Endometrium (tissue), 2 donors: ENCODE data around the gene OGFRL1.
"Not testable (repeated sequence)": the region's sequence is repeated elsewhere in the genome, so short reads cannot be mapped to it uniquely, and the experiment has no call there.

Experiments used
- FAIRE-seq: peaks from 2 replicates; lab custom pipeline; 2012; peaks lifted over from hg19 to GRCh38; lab: Jason Lieb, UNC
- donor health status: control.
- donor health status: control.

Gene OGFRL1

DNA sequence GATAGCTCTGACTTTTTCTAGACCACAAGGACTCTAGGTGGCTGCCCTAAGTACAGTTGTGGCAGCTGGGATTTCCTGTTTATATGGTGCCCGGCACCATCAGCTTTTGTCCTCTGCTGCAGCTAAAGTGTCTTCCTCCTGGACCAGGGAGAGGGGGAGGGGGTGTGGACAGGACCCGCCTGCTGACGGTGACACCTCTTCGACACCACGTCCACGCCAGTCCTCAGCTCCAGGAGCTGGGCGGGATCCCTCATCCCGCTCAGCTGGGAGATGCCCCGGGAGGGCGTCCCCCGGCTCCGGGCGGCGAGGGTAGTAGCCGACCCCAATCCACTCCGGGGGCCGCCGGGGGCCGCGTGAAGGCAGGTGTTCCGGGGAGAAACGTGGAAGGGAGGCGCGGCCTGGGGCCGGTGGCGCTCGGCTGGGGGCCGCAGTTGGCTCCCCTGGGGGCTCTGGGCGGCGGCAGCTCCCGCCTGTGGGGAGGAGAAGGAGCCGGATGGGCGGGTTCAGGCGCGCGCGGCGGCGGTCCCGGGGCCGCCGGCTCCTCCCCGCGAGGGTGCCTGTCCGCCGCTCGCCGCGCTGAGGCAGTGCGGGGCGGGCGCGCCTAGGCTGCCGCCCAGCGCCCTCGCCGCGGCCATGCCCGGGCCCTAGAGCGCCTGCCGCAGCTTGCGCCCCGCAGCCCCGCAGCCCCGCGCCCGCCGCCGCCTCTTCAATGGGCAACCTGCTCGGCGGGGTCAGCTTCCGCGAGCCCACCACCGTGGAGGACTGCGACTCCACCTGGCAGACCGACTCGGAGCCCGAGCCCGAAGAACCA is at the start of gene OGFRL1:
Gene OGFRL1, plus strand, starts transcription at position 584 of the 811 bp plus-strand sequence. Its CDS starts 126 bp downstream, at position 710.
- FAIRE-seq = no peak

DNA sequence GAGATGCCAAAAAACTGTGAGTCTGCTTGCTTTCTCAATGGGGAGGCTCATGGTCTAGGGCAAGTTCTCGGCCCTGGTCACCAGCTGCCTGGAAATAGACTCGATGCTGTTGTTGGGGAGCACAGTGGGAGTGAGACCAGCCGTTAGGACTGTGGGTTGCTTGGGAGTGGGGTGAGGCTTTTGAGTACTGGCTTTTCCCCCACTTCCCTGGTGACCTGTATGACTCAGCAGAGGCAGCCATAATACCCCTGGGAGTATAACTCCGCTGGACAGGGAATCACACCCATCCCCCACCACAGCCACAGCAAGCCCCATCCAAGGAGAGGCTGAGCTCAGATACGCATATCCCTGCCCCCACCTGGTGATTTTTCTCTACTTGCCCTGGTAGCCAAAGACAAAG is 48.9 kb upstream of the OGFRL1 start:
- no peak for FAIRE-seq

DNA sequence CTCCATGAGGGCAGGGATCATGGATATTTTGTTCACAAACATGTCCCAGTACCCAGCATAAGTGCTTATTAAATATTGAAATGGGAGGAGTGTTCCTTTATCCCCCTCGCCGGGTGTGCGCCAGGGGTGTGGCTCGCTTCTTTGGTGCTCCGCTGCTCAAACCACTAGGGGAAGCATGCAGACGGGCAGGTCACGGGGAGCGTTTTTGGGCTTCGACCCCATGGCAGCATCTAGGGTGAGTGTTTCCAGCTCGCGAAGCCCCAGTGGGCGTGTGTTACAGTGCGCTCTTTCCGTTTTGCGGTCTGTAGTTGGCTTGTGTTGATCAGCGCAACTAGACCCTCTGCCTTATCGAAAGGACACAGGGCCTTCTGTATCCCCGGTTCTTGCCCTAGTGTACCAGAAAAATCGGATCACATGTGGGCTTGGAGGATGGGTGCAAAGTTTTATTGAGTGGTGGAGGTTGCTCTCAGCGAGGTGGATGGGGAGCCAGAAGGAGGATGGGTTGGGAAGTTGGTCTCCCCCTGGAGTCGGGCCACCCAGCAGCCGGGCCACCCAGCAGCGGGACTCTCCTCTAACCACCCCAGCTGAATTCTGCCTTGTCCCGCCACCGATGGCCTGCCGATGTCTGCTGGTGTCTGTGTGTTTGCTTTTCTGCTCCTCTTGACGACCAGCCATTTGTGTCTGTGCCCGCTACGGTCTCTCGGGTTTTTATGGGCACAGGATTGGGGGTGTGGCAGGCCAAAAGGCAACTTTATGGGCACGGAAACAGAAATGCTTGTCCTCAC is 43.2 kb upstream of the OGFRL1 start:
- FAIRE-seq = no peak

DNA sequence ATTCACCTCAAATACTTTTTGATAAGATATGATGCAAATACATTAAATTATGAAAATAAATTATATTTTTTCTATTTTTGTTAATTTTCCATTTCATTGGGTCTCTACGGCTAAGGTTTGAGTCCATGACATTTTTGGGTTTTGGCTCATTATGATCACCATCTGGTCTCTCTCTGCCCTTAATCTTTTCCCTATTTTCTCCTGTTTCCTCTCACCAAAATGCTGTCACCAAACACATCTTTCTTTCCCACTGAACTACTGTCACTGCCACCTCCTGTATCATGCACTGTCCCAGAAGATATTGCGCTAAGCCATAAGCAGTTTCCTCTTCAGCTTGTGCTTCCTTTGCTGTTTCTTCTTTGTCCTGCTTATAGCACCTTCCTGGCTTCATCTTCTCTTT is 42.0 kb upstream of the OGFRL1 start:
- FAIRE-seq = no peak

- FAIRE-seq = no peak
Observed at GRCh38 chr6:71248306-71248765, 40.3 kb upstream of the OGFRL1 start.

DNA sequence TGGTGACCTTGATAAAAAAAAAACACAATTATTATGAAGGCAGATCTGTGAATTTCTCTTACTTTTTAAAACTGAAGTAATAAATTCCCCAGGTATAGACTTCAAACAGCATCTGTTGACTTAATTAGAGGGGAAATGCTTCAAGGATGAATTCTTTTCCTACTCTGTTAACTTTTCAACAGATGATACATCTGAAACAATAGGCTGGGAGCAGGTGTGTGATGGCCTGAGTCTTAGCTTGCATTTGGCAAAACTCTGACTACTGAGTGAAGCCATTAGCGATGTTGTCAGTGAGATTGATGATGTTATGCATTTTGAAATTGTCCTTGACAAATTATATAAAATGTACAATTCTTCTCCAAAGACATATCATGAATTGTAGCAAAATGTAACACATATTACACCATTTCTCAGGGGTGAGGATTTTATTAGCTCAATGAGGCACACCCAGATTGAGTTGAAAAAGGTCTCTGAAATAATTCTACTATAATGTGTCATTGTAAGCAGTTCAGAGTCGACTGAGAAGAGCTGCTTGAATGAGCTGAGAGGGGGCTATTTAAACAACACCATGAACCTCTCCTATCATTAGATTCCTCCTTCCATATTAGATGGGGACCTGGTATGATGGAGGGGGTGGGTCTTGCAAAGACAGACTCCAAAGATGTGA is 39.6 kb upstream of the OGFRL1 start:
- no peak for FAIRE-seq

DNA sequence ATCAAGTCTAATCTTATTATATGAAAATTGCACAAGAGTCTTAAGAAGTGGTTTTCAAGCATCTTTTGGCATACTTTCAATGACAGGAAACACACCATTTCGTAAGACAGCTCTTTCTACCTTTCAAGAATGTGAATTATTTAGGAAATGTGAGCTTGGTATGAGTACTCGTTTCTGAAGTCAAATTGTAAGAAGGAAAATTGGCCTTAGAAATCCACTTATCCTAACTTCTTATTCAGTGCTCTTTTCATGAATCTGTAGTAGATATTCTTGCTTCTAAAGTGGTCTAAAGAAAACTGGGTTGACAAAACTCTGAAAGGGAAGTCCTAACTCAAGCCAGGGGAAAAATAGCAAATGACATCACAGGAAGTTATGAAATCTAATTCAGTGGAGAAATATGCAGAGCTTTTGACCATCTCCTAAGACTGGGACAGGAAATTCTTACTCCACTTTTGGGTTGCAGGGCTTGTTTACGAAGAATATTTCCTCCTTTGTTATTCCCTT is 38.5 kb upstream of the OGFRL1 start:
- no peak for FAIRE-seq

DNA sequence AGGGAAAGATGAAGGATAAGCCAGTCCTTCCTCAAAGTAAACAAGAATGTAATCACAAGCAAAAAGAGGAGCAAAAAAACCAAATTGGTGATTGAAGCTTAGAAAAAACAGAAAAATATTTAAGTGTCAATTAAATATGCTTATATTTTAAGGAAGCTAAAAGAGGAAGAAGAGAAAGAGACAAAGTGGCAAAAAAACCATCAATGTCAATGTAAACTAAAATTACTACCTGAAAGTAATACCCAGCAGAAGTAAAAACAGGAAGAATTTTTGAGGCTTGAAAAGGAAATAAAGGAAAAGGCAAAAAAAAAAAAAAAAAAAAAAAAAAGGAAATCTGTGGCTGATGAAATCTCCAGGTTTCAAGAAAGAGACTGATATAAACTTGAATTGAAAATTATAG is 36.2 kb upstream of the OGFRL1 start:
- FAIRE-seq = no peak

DNA sequence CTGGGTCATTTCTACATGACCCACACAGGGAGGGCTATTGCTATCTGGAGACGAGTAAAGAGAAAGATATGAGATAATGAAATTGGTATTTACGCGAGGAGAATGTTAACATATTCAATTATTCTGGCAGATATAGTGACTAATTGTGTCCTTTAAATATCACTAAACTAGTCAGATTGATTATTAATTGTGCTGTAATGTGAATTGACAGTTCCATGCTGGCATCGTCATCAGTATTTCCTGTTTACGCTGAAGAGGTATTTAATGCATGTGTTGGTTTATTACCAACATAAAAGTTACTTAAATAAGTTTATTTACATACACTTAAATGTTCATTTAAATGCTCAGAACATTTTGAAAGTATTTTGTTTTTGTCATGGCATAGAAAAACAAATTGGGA is 35.7 kb upstream of the OGFRL1 start:
- FAIRE-seq = no peak

DNA sequence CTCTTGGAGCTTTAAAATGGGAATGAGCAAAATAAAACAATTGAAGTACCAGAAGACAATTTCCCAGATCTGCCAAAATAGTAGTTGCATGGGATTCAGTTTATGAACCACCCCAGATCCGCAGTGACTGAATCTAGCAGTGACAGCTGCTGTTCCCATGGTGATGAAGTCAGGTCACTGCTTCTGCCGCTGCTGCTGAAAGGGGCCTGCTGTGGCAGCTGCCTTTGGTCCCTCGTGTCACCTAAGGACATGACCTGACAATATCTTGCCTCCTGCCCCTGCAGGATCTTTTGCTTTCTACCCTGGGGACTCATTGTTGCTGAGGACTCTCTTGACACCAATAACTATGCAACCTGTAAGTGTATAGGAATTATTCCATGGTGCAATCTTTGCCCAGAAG is 34.3 kb upstream of the OGFRL1 start:
- no peak for FAIRE-seq

DNA sequence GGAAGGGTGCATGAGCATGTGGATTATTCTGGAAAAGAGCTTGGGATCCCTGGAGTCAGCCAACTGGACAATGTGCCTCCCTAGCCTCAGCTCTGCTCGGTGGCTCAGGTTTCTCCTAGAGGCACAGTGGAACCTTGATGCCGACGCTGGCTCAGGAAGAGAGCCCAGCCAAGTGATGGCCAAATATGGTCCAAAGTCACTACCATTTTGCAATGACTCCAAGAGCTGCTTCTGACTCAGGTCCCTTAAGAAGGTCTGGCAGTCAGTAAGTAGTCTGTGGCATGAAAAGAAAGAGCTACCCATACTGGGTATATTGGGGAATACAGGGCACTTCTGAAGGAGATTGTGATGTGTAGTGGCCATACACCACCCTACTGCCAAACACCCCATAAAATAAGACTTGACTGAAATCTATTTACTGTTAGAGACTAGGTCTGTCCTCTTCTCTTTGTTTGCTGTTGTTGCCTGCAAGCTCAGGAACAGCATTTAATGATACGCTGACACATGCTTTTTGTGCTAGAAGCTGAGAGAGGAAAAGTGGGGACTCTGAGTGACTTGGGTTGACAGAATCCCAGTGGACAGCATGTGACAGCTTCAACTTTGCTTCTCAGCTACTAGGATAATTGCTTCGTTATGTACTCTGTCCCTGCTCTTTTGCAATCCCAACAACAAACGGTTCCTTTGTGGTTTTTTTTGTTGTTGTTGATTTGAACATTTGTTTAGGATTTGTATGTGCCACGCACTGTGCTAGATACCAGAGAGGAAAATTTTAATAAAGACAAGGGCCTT is 30.3 kb upstream of the OGFRL1 start:
- no peak for FAIRE-seq

- no peak for FAIRE-seq
Observed at GRCh38 chr6:71259888-71260604, 28.6 kb upstream of the OGFRL1 start.

DNA sequence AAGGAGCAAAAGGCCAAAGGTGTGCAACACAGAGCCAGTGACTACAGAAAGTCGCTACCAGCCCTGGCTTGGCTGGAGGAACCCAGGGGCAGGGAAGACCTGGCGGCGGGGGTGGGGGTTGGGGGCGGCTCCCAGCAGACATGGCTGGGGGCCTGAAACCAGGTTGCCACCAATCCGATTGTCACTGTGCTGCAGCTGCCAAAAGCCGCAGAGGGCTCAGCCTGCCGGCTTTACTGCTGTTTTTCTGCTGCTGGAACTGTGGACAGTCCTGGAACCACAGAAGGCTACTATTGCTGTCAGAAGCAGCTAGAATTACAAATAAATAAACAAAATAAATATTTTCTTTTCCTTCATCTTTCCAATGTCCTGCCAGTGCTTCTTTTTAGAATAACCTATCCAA is 25.7 kb upstream of the OGFRL1 start:
- FAIRE-seq = no peak

DNA sequence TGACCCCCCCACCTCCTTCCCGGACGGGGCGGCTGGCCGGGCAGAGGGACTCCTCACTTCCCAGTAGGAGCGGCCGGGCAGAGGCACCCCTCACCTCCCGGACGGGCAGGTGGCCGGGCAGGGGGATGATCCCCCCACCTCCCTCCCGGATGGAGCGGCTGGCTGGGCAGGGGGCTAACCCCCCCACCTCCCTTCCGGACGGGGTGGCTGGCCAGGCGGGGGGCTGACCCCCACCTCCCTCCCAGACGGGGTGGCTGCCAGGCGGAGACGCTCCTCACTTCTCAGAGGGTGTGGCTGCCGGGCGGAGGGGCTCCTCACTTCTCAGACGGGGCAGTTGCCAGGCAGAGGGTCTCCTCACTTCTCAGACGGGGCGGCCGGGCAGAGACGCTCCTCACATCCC is 22.2 kb upstream of the OGFRL1 start:
- not testable (repeated sequence) for FAIRE-seq

- FAIRE-seq = no peak
Observed at GRCh38 chr6:71268735-71269437, 19.7 kb upstream of the OGFRL1 start.

DNA sequence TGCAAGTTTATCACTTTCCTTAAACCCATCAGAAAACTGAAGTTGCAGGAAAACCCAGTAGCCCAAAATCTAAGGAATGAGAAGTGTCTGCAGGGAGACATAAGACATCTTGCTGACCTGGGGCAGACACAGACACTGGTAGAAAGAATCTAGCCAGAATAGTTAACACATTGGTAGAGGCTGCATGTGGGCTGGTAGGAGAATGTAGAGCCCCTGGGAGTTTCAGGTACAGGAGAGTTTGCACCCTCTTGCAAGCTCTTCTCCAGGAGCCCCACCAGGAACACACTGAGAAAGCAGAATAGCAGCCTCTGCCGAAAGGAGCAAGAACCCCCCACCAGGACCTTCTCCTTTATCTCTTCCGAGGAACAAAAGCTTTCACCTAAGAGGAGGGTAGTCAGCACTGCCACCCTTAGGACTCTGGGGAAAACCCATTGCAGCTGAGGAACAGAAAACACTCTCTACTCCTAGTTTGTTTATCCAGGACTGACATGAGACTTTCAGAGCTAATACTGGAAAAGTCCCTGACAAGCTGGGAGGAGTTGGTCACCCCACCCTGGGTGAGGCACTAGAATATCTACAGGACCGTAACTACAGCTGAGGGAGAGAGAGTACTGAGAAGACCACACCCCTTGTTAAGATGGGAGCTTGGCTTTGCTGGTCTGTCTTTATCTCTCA is 10.5 kb upstream of the OGFRL1 start:
- FAIRE-seq = no peak

DNA sequence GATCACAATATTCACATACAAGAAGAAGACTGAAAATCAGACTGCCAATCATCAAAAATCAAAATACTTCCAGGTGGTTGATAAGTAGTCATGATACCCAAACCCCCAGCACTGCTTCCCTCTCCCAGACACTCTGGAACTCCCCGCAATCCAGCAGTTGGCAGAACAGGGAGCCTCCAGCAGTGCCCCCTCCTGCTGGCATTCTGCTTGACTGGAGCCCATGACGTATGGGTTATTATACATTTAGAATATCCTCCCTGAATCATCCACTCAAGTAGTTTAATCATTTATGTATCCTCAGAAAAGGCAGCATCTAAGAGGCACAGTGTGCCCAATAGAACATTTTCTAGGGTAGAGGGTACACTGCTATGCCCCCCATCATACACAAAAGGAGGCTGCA is 9.3 kb upstream of the OGFRL1 start:
- no peak for FAIRE-seq

GRCh38 chr6:71279740-71280139 is 8.9 kb upstream of the OGFRL1 start:
- FAIRE-seq = no peak

- no peak for FAIRE-seq
Observed at GRCh38 chr6:71280701-71281100, 7.9 kb upstream of the OGFRL1 start.

DNA sequence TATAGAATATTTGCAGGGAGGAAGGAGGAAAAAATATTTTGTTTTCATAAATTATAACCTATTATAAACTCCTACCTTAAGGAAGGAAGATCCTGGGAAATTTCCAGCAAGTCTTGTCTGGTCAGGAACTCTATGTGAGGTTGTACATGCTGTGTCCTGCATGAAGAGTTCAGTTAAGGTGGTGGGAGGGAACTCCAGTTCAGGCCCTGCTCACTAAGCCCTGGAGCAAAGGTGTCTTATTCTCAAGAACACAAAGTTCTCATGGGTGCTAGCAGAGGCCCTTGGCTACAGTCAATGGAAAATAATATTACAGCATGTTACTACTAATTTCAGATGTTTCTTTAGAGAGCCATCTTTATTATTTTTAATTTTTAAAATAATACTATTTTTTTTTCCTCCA is 3.8 kb upstream of the OGFRL1 start:
- FAIRE-seq = no peak
